Keratinocyte (primary cell): Measurements from ENCODE around the gene TAC3. TPM values are rescaled to one million over a fixed set of nuclear protein-coding genes. Genes with fewer than 3 reads are reported as not detected.
"Not testable (repeated sequence)": the region's sequence is repeated elsewhere in the genome, so short reads cannot be mapped to it uniquely, and the experiment has no call there.

Experiments used
- DNase-seq: peaks from one replicate; pipeline ENCODE4 v3.0.0-alpha.2; 2011; ENCODE audit warnings: low read depth, missing footprints, low spot score
- FAIRE-seq: peaks from 2 replicates; lab custom pipeline; 2011; peaks lifted over from hg19 to GRCh38; lab: Jason Lieb, UNC
- H2AFZ ChIP-seq: 2 replicates; pipeline ENCODE4 v1.6.0; 2012; ENCODE audit warnings: low read length, control low read depth, inconsistent platforms; ENCODE audit not compliant: control insufficient read depth
- H3K27ac ChIP-seq: 2 replicates; pipeline ENCODE4 v1.5.1; 2011; ENCODE audit warnings: low read length; ENCODE audit not compliant: control insufficient read depth, insufficient read depth
- H3K27me3 ChIP-seq: 3 replicates; pipeline ENCODE4 v1.6.0; 2011; ENCODE audit warnings: low read length; ENCODE audit not compliant: control insufficient read depth, insufficient read depth; ENCODE audit errors: extremely low read depth
- H3K36me3 ChIP-seq, 2 experiments: 2 replicates in 1 of 2; 3 replicates in 1 of 2; pipeline ENCODE4 v1.5.1; 2011; ENCODE audit warnings: low read length in 2 of 2, mild to moderate bottlenecking in 1 of 2; ENCODE audit not compliant: control insufficient read depth in 2 of 2, insufficient read depth in 2 of 2; ENCODE audit errors: extremely low read depth in 1 of 2
- H3K4me1 ChIP-seq: 3 replicates; pipeline ENCODE4 v1.5.1; 2011; ENCODE audit warnings: low read length; ENCODE audit not compliant: control insufficient read depth, insufficient read depth; ENCODE audit errors: extremely low read depth
- H3K4me2 ChIP-seq: 3 replicates; pipeline ENCODE4 v1.6.0; 2011; ENCODE audit warnings: low read depth, low read length; ENCODE audit not compliant: control insufficient read depth, insufficient read depth; ENCODE audit errors: extremely low read depth
- H3K4me3 ChIP-seq, 3 experiments: fragments of 200-600 bp in 1 of 3; sonication (generic) in 1 of 3; 2 replicates in 2 of 3; 3 replicates in 1 of 3; pipeline ENCODE4 v1.5.1; 2011 to 2016; ENCODE audit warnings: low read length in 3 of 3, mild to moderate bottlenecking in 3 of 3, control low read depth in 2 of 3, inconsistent platforms in 1 of 3, low read depth in 1 of 3, mixed read lengths in 1 of 3, mixed run types in 1 of 3, moderate library complexity in 1 of 3; ENCODE audit not compliant: control insufficient read depth in 2 of 3, insufficient read depth in 2 of 3; ENCODE audit errors: extremely low read depth in 1 of 3
- H3K79me2 ChIP-seq: 2 replicates; pipeline ENCODE4 v1.6.0; 2012; ENCODE audit warnings: low read length; ENCODE audit not compliant: control insufficient read depth, insufficient read depth
- H3K9ac ChIP-seq: 3 replicates; pipeline ENCODE4 v1.6.0; 2011; ENCODE audit warnings: low read length; ENCODE audit not compliant: control insufficient read depth, insufficient read depth; ENCODE audit errors: extremely low read depth
- H3K9me1 ChIP-seq: 3 replicates; pipeline ENCODE4 v1.6.0; 2011; ENCODE audit warnings: low read length; ENCODE audit not compliant: control insufficient read depth, insufficient read depth; ENCODE audit errors: extremely low read depth
- H3K9me3 ChIP-seq: 2 replicates; pipeline ENCODE4 v1.5.1; 2012; ENCODE audit warnings: low read depth, low read length; ENCODE audit not compliant: control insufficient read depth
- H4K20me1 ChIP-seq: 3 replicates; pipeline ENCODE4 v1.6.0; 2011; ENCODE audit warnings: low read length; ENCODE audit not compliant: control insufficient read depth, insufficient read depth; ENCODE audit errors: extremely low read depth
- EZH2 ChIP-seq: IDR thresholded peaks from one replicate; pipeline ENCODE4 v1.6.1; 2012; ENCODE audit warnings: inconsistent platforms, mild to moderate bottlenecking, low read length, moderate library complexity
- dilution Hi-C: fragments of 300-500 bp; cut with MboI; formaldehyde crosslinking; loops from one replicate; pipeline ENCODE4 v1.7.0; 2020; ENCODE audit warnings: low sequenced_read_pairs; ENCODE audit not compliant: extremely low pct_ligation_motif_present
- polyA plus RNA-seq, 5 experiments: library from polyadenylated mRNA; depleted of rRNA in 3 of 5; stranded (reverse) in 3 of 5; stranded (forward) in 1 of 5; unstranded in 1 of 5; fragments of >200 nt; gene quantifications; 1 replicate in 1 of 5; 2 replicates in 3 of 5; 3 replicates in 1 of 5; pipeline versions ENCODE4 v1.2.1 to v1.2.3, GENCODE V29; 2011 to 2012; ENCODE audit warnings: missing spikeins in 2 of 5, low read depth in 1 of 5, low replicate concordance in 1 of 5
- TF ChIP-seq, protein P1 (sequence below), 3 experiments: IDR thresholded peaks in 1 of 3; conservative IDR thresholded peaks in 1 of 3; optimal IDR thresholded peaks in 1 of 3; 2 replicates in 2 of 3; 3 replicates in 1 of 3; pipeline versions ENCODE3 to v1.5.1; 2011; ENCODE audit warnings: low read length in 3 of 3, mild to moderate bottlenecking in 3 of 3, moderate library complexity in 2 of 3, control low read depth in 1 of 3, inconsistent platforms in 1 of 3; ENCODE audit not compliant: insufficient read depth in 2 of 3; ENCODE audit errors: extremely low read depth in 1 of 3

TAC3 gene
- polyA plus RNA-seq, 1 donor (not counting 4 experiments of a cell fraction or from before 2014, with no cell fraction given), result not detected

DNA sequence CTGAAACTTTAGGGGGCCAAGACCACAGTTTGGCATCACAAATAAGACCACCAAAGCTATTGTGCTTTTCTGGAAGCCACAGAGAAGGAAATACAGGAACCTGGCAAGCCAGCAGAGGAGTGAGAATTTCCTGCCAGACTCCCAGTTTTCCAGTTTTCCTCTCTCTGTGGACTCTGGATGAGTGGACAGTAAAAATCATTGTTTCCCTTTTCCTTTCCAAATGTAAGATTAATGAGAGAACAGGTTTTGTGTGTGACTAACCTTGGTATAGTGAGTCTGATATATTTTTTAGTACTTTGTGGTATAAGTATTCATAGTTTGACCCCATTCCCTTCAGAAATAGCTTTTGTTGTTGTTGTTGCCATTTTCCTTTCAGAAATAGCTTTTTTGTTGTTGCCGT is 2.6 kb upstream of the TAC3 start:
- Histone ChIP-seq H4K20me1 (no peaks in the 10 kb centered on the region), H3K9me3 (no peaks in the 10 kb centered on the region), H3K27me3 (peaks cover 15% of the 10 kb centered on the region), H2AFZ (no peak overlapping the region), H3K79me2 (no peaks in the 10 kb centered on the region), H3K9ac (no peak overlapping the region), H3K4me3 (no peak overlapping the region), H3K27ac (no peak overlapping the region), H3K9me1 (no peaks in the 10 kb centered on the region), H3K4me1 (peaks cover 7% of the 10 kb centered on the region), H3K4me2 (no peak overlapping the region), H3K36me3 (no peaks in the 10 kb centered on the region)
- TF ChIP-seq, protein P1, sequence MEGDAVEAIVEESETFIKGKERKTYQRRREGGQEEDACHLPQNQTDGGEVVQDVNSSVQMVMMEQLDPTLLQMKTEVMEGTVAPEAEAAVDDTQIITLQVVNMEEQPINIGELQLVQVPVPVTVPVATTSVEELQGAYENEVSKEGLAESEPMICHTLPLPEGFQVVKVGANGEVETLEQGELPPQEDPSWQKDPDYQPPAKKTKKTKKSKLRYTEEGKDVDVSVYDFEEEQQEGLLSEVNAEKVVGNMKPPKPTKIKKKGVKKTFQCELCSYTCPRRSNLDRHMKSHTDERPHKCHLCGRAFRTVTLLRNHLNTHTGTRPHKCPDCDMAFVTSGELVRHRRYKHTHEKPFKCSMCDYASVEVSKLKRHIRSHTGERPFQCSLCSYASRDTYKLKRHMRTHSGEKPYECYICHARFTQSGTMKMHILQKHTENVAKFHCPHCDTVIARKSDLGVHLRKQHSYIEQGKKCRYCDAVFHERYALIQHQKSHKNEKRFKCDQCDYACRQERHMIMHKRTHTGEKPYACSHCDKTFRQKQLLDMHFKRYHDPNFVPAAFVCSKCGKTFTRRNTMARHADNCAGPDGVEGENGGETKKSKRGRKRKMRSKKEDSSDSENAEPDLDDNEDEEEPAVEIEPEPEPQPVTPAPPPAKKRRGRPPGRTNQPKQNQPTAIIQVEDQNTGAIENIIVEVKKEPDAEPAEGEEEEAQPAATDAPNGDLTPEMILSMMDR (optimal IDR thresholded peaks at IDR 0.05 in 1 of 3, IDR thresholded peaks at IDR 0.05 in 1 of 3, conservative IDR thresholded peaks at IDR 0.05 in 1 of 3; ENCODE audit: extremely low read depth in 1 of 3, insufficient read depth in 2 of 3, low read length in 3 of 3), result no peak
- TF ChIP-seq EZH2, result no peak
- dilution Hi-C loops, result no loop called here
- no peak for DNase-seq
- FAIRE-seq, result no peak

DNA sequence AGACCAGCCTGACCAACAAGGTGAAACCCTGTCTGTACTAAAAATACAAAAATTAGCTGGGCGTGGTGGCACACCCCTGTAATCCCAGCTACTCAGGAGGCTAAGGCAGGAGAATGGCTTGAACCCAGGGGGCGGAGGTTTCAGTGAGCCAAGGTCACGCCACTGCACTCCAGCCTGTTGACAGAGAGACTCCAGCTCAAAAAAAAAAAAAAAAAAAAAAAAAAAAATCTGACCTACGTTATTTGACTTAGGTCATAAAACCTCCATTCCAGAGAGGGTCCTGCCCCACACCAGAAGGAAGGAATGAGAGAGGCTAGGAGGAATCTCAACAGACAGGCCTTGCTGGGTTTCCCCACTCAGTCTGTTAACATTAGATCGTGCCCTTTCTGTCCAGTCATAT is 2.0 kb upstream of the TAC3 start:
- FAIRE-seq, H3K4me2 ChIP-seq, H3K9me3 ChIP-seq, H3K9me1 ChIP-seq, H3K36me3 ChIP-seq, H4K20me1 ChIP-seq, H3K4me3 ChIP-seq, H2AFZ ChIP-seq, DNase-seq, H3K27ac ChIP-seq, H3K4me1 ChIP-seq, H3K79me2 ChIP-seq, dilution Hi-C loops, H3K9ac ChIP-seq: not testable (repeated sequence)
- H3K27me3 ChIP-seq, result peaks cover 20% of the 10 kb centered on the region
